VCaP (cell line): ENCODE results near the gene CBX8.

Experiments
- H3K27ac ChIP-seq: fragments of 450-650 bp; 2 replicates; pipeline ENCODE4 v1.5.1; 2017
- TF ChIP-seq, protein P1 (sequence below): fragments of 450-650 bp; conservative IDR thresholded peaks from 2 replicates; pipeline ENCODE4 v1.5.1; 2017; ENCODE audit warnings: mild to moderate bottlenecking, moderate library complexity

The CBX8 gene

DNA sequence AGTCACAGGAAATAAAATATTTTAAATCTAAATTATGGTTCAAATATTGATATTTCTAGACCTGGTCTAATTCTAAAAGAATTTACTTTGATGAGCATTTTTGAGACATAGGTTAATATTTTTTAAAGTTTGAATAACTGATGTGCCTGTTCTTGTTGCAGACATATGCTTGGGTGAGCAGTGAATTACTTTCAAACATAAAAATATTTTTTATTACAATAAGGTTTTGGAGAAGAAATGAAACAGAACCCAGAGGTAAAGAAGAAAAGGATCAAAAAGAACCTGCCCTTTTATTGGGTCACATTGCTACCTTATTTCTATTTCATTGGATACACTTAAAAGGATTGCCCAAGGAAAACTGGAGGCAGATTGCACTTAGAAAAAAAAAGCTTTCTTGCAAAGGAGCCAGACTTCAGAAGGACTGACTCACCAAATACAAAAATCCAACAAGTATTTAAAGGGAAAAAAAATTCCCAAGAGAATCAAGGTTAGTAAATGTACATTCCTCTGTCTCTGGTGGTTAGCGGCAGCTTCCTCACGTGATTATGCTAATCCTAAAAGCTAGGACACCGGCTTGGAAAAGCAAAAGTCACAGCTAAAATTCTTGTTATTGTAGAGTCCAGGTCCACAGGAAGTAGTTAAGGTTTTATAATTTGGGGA lies 47.6 kb downstream of the CBX8 start:
- TF ChIP-seq, protein P1, sequence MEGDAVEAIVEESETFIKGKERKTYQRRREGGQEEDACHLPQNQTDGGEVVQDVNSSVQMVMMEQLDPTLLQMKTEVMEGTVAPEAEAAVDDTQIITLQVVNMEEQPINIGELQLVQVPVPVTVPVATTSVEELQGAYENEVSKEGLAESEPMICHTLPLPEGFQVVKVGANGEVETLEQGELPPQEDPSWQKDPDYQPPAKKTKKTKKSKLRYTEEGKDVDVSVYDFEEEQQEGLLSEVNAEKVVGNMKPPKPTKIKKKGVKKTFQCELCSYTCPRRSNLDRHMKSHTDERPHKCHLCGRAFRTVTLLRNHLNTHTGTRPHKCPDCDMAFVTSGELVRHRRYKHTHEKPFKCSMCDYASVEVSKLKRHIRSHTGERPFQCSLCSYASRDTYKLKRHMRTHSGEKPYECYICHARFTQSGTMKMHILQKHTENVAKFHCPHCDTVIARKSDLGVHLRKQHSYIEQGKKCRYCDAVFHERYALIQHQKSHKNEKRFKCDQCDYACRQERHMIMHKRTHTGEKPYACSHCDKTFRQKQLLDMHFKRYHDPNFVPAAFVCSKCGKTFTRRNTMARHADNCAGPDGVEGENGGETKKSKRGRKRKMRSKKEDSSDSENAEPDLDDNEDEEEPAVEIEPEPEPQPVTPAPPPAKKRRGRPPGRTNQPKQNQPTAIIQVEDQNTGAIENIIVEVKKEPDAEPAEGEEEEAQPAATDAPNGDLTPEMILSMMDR = no peak
- no peak overlapping the region for H3K27ac ChIP-seq

GRCh38 chr17:79748295-79749099 lies 48.4 kb downstream of the CBX8 start:
- no peak overlapping the region for H3K27ac ChIP-seq
- TF ChIP-seq, protein P1 = no peak

DNA sequence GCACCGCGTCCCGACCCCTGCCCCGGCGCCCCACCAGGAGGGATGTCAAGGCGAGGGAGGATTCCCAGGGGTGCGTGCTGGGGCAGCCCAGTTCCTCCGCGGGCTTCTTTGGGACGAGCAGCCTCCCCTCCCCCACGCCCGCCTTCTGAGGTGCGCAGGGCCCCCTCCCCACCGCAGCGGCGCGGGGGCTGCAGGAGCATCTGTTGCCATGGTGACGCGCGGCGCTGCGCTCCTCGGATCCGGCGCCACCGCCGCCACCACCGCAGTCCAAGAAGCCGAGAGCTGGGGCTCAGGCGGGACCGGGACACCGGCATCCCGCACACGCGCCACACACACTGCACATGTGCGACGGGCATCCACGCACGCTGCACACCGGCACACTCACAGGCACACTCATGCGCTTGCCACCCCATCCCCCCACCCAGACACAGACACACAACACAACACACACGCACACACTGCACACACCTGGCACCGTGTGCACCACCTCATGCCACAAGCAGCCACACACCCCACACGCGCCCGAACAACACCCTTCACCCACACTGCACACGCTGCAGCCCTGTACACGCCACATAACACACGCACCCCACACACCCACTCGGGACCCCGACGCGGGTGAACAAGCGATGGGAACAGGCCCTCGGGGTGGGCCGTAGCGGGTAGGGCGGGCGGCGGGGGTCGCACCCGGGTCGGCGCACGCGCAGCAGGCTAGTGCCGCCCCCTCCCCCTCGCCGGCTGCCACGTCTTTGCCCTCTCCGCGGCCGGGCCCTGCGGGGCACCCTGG lies 49.2 kb downstream of the CBX8 start:
- H3K27ac ChIP-seq = no peak overlapping the region
- TF ChIP-seq, protein P1 = no peak

DNA sequence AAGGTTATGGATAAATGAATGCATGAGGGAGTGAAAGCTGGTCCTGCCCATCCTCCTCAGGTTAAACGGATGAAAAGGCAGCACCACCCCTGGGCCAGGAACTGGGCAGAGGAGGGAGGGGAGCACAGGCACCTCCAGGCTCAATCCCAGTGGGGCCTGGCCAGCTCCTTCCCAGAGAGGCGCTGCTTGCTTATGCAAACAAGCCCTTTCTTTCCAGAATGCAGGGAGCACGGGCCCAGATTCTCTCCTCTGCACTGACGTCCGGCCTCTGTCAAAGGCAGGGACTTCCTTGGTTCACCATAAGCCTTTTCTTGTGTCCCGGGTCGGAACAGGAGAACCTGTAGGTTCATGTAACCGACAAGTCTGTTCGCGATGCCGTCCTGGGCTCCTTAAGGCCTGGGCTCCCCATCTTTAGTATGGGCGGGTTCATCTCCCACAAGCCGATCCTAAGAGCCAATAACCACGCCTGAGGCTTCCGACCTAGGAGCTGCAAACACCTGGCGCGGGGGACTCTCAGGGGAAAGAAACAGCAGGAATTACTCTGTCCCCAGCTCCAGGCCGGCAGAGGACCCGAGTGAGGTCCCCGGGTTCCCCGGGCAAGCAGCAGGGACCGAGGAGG lies 49.9 kb downstream of the CBX8 start:
- no peak overlapping the region for H3K27ac ChIP-seq
- TF ChIP-seq, protein P1 = no peak

DNA sequence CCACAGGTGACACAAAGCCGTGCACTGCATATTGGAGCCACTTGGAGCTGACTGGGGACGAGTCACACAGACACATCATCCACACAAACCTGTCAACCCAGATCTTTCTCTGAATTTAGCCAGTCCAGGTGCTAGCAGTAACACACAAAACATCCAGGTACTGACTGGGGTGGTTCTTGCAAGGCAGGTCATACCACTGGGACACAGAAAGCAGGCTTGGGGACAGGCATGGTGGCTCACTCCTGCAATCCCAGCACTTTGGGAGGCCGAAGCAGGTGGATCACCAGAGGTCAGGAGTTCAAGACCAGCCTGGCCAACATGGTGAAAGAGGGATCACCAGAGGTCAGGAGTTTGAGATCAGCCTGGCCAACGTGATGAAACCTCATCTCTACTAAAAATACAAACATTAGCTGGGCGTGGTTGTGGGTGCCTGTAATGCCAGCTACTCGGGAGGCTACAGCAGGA lies 51.2 kb downstream of the CBX8 start:
- TF ChIP-seq, protein P1 = no peak
- H3K27ac ChIP-seq = no peak overlapping the region

- H3K27ac ChIP-seq = no peak overlapping the region
- TF ChIP-seq, protein P1 = no peak
Observed at GRCh38 chr17:79743614-79744013, 53.3 kb downstream of the CBX8 start.
